SK-MEL-5 (cell line): ENCODE data around the gene ATP2B3. TPM values are rescaled to one million over a fixed set of nuclear protein-coding genes. Genes with fewer than 3 reads are reported as not detected.
A peak's percentile ranks its signal among the peaks of the same experiment; 100 is the strongest.

Source experiments
- DNase-seq: peaks from one replicate; pipeline ENCODE4 v3.0.0-alpha.2; 2016; ENCODE audit warnings: low read depth, low spot score
- in situ Hi-C: cut with HindIII; loops from 2 replicates; pipeline ENCODE4 v1.10.0; 2016; ENCODE audit warnings: low sequenced_read_pairs, high pct_unique_total_duplicates, low pct_unique_long_range_greater_than_20kb
- total RNA-seq: library from RNA; depleted of rRNA; stranded (reverse); fragments of >200 nt; shearing (Covaris generic); gene quantifications from 2 replicates; pipeline ENCODE4 v1.2.3, GENCODE V29; 2014

The ATP2B3 gene
- total RNA-seq, 1 experiment from 2014 or later = 0.05 TPM

GRCh38 chrX:153576239-153576870 is 58.9 kb downstream of the ATP2B3 start:
- no peak for DNase-seq
- in situ Hi-C loops = no loop called here

GRCh38 chrX:153576961-153577360 is 59.5 kb downstream of the ATP2B3 start:
- in situ Hi-C loops = no loop called here

GRCh38 chrX:153578200-153578835 is 60.9 kb downstream of the ATP2B3 start:
- no peak for DNase-seq
- in situ Hi-C loops = no loop called here

More at GRCh38 chrX:153576961-153577360, 59.5 kb downstream of the ATP2B3 start:
- no peak for DNase-seq

- DNase-seq = no peak
- in situ Hi-C loops = no loop called here
Observed at GRCh38 chrX:153578889-153579288, 61.4 kb downstream of the ATP2B3 start.

- DNase-seq = peak; percentile 53
- in situ Hi-C loops = no loop called here
Observed at GRCh38 chrX:153580700-153581386, 63.4 kb downstream of the ATP2B3 start.

- peak; percentile 69 for DNase-seq
- in situ Hi-C loops = no loop called here
Observed at GRCh38 chrX:153582896-153583295, 65.5 kb downstream of the ATP2B3 start.

GRCh38 chrX:153583433-153583832 is 66.0 kb downstream of the ATP2B3 start:
- DNase-seq = no peak
- in situ Hi-C loops = no loop called here

- in situ Hi-C loops = no loop called here
- no peak for DNase-seq
Observed at GRCh38 chrX:153585827-153586226, 68.4 kb downstream of the ATP2B3 start.

GRCh38 chrX:153587342-153587741 is 69.9 kb downstream of the ATP2B3 start:
- in situ Hi-C loops = no loop called here
- no peak for DNase-seq

GRCh38 chrX:153588021-153588781 is 70.8 kb downstream of the ATP2B3 start:
- in situ Hi-C loops = no loop called here
- no peak for DNase-seq

GRCh38 chrX:153588782-153589446 is 71.5 kb downstream of the ATP2B3 start:
- no peak for DNase-seq

GRCh38 chrX:153590961-153591956 is 73.8 kb downstream of the ATP2B3 start:
- DNase-seq = no peak
- in situ Hi-C loops = no loop called here

More at GRCh38 chrX:153588782-153589446, 71.5 kb downstream of the ATP2B3 start:
- in situ Hi-C loops = no loop called here

GRCh38 chrX:153592091-153592833 is 74.8 kb downstream of the ATP2B3 start:
- in situ Hi-C loops = no loop called here
- no peak for DNase-seq

- in situ Hi-C loops = no loop called here
- no peak for DNase-seq
Observed at GRCh38 chrX:153592966-153593688, 75.7 kb downstream of the ATP2B3 start.

- in situ Hi-C loops = no loop called here
- DNase-seq = no peak
Observed at GRCh38 chrX:153593811-153594500, 76.5 kb downstream of the ATP2B3 start.
